Immature natural killer cell (primary cell): ENCODE measurements around the gene ZSCAN29. TPM values are rescaled to one million over a fixed set of nuclear protein-coding genes. Genes with fewer than 3 reads are reported as not detected.

ENCODE experiments used
- DNase-seq, 3 donors: peaks; one replicate each; pipeline ENCODE4 v3.0.0; 2022; ENCODE audit warnings: mixed read lengths in 1 of 3
- H3K27ac Mint-ChIP-seq, 6 donors: one replicate each; pipeline ENCODE4 v1.8.0; 2020; ENCODE audit warnings: mixed read lengths in 6 of 6, mild to moderate bottlenecking in 5 of 6, inconsistent platforms in 4 of 6, moderate library complexity in 3 of 6
- H3K27me3 Mint-ChIP-seq, 3 donors: one replicate each; pipeline ENCODE4 v1.8.0; 2020 to 2021; ENCODE audit warnings: low read depth in 3 of 3, mild to moderate bottlenecking in 3 of 3, mixed read lengths in 3 of 3, moderate library complexity in 3 of 3, inconsistent platforms in 1 of 3
- H3K36me3 Mint-ChIP-seq, 3 donors: one replicate each; pipeline ENCODE4 v1.8.0; 2020; ENCODE audit warnings: mixed read lengths in 3 of 3, inconsistent platforms in 2 of 3, mild to moderate bottlenecking in 2 of 3
- H3K4me1 Mint-ChIP-seq, 2 donors: one replicate each; pipeline ENCODE4 v1.8.0; 2020; ENCODE audit warnings: inconsistent platforms in 2 of 2, mild to moderate bottlenecking in 2 of 2, mixed read lengths in 2 of 2, moderate library complexity in 1 of 2
- H3K4me3 Mint-ChIP-seq, 5 donors: one replicate each; pipeline ENCODE4 v1.8.0; 2020; ENCODE audit warnings: mild to moderate bottlenecking in 5 of 5, mixed read lengths in 5 of 5, inconsistent platforms in 3 of 5, moderate library complexity in 3 of 5
- H3K9me3 Mint-ChIP-seq, 6 donors: one replicate each; pipeline ENCODE4 v1.8.0; 2020; ENCODE audit warnings: mild to moderate bottlenecking in 6 of 6, mixed read lengths in 6 of 6, inconsistent platforms in 4 of 6, moderate library complexity in 3 of 6
- polyA plus RNA-seq, 3 donors: library from polyadenylated mRNA; unstranded; fragments of 300-500 nt; fragmentation: Illumina TruSeq; gene quantifications; one replicate each; pipeline ENCODE4 v1.2.3, GENCODE V29; 2021

The ZSCAN29 gene
- polyA plus RNA-seq, 3 donors from 2014 or later = 0.39 to 8.9 (median 4.1) TPM

- no peak for DNase-seq
- peak overlapping the region; percentile 95 to 98 (median 96) for H3K4me3 Mint-ChIP-seq
- H3K27ac Mint-ChIP-seq = peak overlapping the region; percentile 96 to 99 (median 98)
- peaks cover 0 to 5% (median 3%) of the 10 kb centered on the region in 3 donors for H3K36me3 Mint-ChIP-seq
- peaks cover 8 to 15% (median 10%) of the 10 kb centered on the region in 3 donors for H3K27me3 Mint-ChIP-seq
- H3K9me3 Mint-ChIP-seq = no peaks in the 10 kb centered on the region
- peaks cover 31 to 40% of the 10 kb centered on the region in 2 donors for H3K4me1 Mint-ChIP-seq
These were observed 41.5 kb downstream of the ZSCAN29 start for GRCh38 chr15:43329217-43329959.

- Mint-ChIP-seq H3K36me3 (peaks cover 0 to 4% (median 0%) of the 10 kb centered on the region in 3 donors), H3K4me1 (peaks cover 16 to 26% of the 10 kb centered on the region in 2 donors), H3K27me3 (peaks cover 3 to 9% (median 4%) of the 10 kb centered on the region in 3 donors), H3K4me3 (no peak overlapping the region), H3K9me3 (no peaks in the 10 kb centered on the region), H3K27ac (no peak overlapping the region)
- DNase-seq = no peak
These were observed 45.7 kb downstream of the ZSCAN29 start for GRCh38 chr15:43325039-43325684.

DNA sequence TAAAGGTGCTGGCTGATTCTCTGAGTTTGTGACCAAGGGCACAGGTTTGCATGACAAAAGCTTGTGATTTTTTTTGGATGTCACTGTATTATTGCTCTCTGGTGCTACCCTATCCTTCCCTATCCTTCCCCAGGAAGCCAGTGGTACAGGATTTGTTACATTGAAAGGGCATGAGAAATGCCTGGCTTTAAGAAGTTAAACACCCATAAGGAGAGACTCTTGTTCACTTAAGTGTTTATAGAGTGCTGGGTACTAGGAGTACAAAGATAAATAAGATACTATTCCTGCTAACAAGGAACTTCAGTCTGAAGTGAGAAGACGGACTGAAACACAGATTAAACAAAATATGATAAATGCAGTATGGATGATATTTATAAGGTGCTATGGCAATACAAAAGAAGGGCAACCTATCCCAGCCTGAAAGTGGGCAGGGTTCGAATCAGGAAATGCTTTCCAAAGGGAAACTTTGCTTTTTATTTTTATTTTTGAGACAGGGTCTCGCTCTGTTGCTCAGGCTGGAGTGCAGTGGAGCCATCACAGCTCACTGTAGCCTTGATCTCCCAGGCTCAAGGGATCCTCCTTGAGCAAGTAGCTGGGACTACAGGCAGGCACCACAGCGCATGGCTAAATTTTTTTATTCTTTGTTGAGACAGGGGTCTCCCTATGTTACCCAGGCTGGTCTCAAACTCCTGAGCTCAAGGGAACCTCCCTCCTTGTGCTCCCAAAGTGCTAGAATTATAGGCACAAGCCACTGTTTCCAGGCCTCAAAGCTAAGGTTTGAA is 51.7 kb downstream of the ZSCAN29 start:
- H3K9me3 Mint-ChIP-seq = peaks cover 0 to 1% (median 0%) of the 10 kb centered on the region in 6 donors
- H3K27me3 Mint-ChIP-seq = peaks cover 0 to 15% (median 5%) of the 10 kb centered on the region in 3 donors
- peaks cover 0 to 4% (median 0%) of the 10 kb centered on the region in 3 donors for H3K36me3 Mint-ChIP-seq
- DNase-seq = no peak
- H3K27ac Mint-ChIP-seq = no peak overlapping the region
- no peak overlapping the region for H3K4me3 Mint-ChIP-seq
- no peaks in the 10 kb centered on the region for H3K4me1 Mint-ChIP-seq

DNA sequence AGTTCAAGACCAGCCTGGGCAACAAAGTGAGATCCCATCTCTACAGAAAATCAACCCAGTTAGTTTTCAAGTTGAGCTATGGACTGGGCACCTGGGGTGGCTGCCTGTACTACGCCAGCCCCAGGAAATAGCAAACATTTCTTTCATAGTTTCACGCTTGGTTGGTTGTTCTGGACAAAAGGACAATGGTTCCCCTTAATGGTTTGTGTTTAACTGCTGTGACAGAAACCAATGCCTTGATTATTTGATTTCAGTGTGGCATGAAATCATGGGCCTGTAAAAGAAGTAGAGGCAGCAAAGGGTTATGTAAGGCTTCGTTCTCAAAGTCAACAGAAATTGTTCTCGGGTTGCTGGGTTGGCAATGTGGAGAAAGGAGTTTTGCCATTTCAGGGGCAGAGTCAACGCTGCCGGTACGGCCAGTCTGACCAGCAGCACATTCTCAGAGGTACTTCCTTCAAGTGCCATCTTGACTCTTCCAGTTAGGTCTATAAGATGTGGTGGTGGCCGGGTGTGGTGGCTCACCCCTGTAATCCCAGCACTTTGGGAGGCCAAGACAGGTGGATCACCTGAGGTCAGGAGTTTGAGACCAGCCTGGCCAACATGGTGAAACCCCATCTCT is 53.2 kb downstream of the ZSCAN29 start:
- Mint-ChIP-seq H3K4me3 (no peak overlapping the region), H3K27me3 (peaks cover 3 to 15% (median 5%) of the 10 kb centered on the region in 3 donors), H3K9me3 (peaks cover 0 to 2% (median 0%) of the 10 kb centered on the region in 6 donors), H3K27ac (no peak overlapping the region), H3K36me3 (peaks cover 0 to 4% (median 0%) of the 10 kb centered on the region in 3 donors), H3K4me1 (no peaks in the 10 kb centered on the region)
- no peak for DNase-seq

DNA sequence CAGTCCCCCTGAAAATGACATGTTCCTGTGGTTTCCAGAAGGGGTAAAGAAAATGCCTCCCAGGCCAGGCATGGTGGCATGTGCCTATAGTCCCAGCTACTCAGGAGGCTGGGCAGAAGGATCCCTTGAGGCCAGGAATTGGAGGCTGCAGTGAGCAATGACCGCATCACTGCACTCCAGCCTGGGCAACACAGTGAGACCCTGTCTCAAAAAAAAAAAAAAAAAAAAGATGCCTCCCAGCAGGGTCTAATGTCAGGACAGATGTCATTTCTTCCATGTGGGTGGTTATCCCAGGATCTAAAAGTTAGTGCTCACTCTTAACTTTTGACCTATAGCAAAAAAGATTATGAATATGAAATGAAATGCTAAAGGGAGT is 53.9 kb downstream of the ZSCAN29 start:
- Mint-ChIP-seq H3K4me1 (no peaks in the 10 kb centered on the region), H3K27ac (no peak overlapping the region), H3K36me3 (peaks cover 0 to 4% (median 0%) of the 10 kb centered on the region in 3 donors), H3K27me3 (peaks cover 3 to 15% (median 5%) of the 10 kb centered on the region in 3 donors), H3K4me3 (no peak overlapping the region), H3K9me3 (peaks cover 0 to 2% (median 0%) of the 10 kb centered on the region in 6 donors)
- no peak for DNase-seq

DNA sequence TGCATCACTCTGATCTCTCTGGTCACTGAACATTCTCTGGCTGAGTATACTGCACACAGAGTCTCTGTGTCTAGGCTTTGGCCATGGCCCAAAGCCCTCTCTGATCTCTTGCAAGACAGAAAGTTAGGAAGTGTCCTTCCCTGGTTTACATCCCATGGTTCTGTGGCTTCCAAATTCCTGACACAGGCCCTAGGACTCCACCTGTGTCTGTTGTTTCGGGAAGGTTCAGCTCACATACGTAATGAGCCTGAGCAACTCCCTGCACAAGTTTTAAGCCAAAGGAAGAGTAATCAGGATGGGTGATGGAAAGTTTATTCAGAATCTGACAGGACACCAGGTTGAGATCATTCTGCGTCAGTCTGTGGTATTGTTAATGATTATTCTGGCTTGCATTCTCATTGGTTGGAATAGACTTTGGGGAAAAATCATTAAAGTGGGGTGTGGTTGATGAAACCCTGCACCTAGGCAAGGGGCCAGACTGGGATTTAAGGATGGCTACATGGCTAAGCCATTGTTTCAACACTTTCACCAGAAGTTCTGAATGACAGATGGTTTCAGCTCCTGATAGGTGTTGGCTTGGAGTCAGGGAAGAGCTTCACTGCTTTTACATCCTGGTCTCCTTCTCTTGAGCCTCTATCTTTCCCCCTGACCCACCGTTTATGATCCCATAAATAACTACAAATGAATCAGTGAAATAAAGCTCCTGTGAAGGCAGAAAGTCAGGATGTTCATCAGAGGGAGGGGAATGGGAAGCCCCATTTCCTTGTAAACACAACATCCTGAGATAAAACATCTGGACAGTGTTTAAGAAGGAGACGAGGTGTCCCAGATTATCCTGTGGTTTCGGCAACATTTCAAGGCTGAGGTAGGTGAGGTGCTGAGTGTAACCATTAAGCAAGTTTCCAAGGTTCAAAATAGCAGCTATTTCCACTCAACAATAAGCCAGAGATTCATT is 54.5 kb downstream of the ZSCAN29 start:
- Mint-ChIP-seq H3K27ac (no peak overlapping the region), H3K9me3 (peaks cover 0 to 2% (median 0%) of the 10 kb centered on the region in 6 donors), H3K36me3 (peaks cover 0 to 4% (median 0%) of the 10 kb centered on the region in 3 donors), H3K4me1 (no peaks in the 10 kb centered on the region), H3K27me3 (peaks cover 3 to 15% (median 10%) of the 10 kb centered on the region in 3 donors), H3K4me3 (no peak overlapping the region)
- no peak for DNase-seq

GRCh38 chr15:43314171-43314570 is 56.7 kb downstream of the ZSCAN29 start:
- DNase-seq = no peak
- Mint-ChIP-seq H3K9me3 (peaks cover 0 to 2% (median 0%) of the 10 kb centered on the region in 6 donors), H3K27me3 (peaks cover 5 to 17% (median 8%) of the 10 kb centered on the region in 3 donors), H3K36me3 (no peaks in the 10 kb centered on the region), H3K27ac (no peak overlapping the region), H3K4me3 (no peak overlapping the region), H3K4me1 (no peaks in the 10 kb centered on the region)

- H3K4me3 Mint-ChIP-seq = no peak overlapping the region
These were observed 58.5 kb downstream of the ZSCAN29 start for GRCh38 chr15:43312378-43312777.

More at GRCh38 chr15:43312378-43312777, 58.5 kb downstream of the ZSCAN29 start:
- Mint-ChIP-seq H3K27me3 (peaks cover 5 to 9% (median 8%) of the 10 kb centered on the region in 3 donors), H3K9me3 (peaks cover 0 to 2% (median 0%) of the 10 kb centered on the region in 6 donors), H3K36me3 (no peaks in the 10 kb centered on the region), H3K27ac (no peak overlapping the region), H3K4me1 (no peaks in the 10 kb centered on the region)
- DNase-seq = no peak

Other genes starting within 250 kb of the ZSCAN29 start
- 10 to 100 TPM in 2 of 3 donors, 1 to 10 TPM in 1; 9.3 to 12.7 (median 12.5) TPM for gene TMEM62, start 237.5 kb downstream of the ZSCAN29 start, polyA plus RNA-seq
- 100 to 1,000 TPM; 186 to 286 (median 197) TPM for gene CCNDBP1, start 185.6 kb downstream of the ZSCAN29 start, polyA plus RNA-seq
- not detected for gene EPB42, start 150.0 kb downstream of the ZSCAN29 start, polyA plus RNA-seq
- gene TGM5, start 104.1 kb downstream of the ZSCAN29 start, polyA plus RNA-seq = under 1 TPM in 1 of 3 donors, not detected in 2; 0.21 TPM
- gene TGM7, start 68.8 kb downstream of the ZSCAN29 start, polyA plus RNA-seq = not detected
- gene LCMT2, start 40.5 kb downstream of the ZSCAN29 start, polyA plus RNA-seq = 1 to 10 TPM in 2 of 3 donors, under 1 TPM in 1; 0.40 to 2.5 (median 2.3) TPM
- 10 to 100 TPM; 11.1 to 18.1 (median 11.7) TPM for gene TUBGCP4, start 58 bp upstream of the ZSCAN29 start, polyA plus RNA-seq
- gene TP53BP1, start 122.1 kb upstream of the ZSCAN29 start, polyA plus RNA-seq = 1 to 10 TPM in 2 of 3 donors, under 1 TPM in 1; 0.55 to 7.8 (median 3.0) TPM
- under 1 TPM in 2 of 3 donors, not detected in 1; 0.04 to 0.07 TPM for gene MAP1A, start 146.6 kb upstream of the ZSCAN29 start, polyA plus RNA-seq
- gene PPIP5K1, start 219.2 kb upstream of the ZSCAN29 start, polyA plus RNA-seq = 1 to 10 TPM; 4.9 to 7.5 (median 7.1) TPM
- gene CKMT1B, start 223.0 kb upstream of the ZSCAN29 start, polyA plus RNA-seq = not detected
- gene STRC, start 247.8 kb upstream of the ZSCAN29 start, polyA plus RNA-seq = not detected